GM10266 (cell line): ENCODE data around the gene SHFL.

Source experiments
- DNase-seq: peaks from one replicate; pipeline ENCODE4 v3.0.0; 2012; ENCODE audit errors: extremely low spot score
- TF ChIP-seq, protein P1 (sequence below): IDR thresholded peaks from 2 replicates; pipeline ENCODE4 v1.5.1; 2012; ENCODE audit warnings: mild to moderate bottlenecking, low read depth; ENCODE audit not compliant: control insufficient read depth, insufficient read depth; ENCODE audit errors: missing control alignments

Gene SHFL

DNA sequence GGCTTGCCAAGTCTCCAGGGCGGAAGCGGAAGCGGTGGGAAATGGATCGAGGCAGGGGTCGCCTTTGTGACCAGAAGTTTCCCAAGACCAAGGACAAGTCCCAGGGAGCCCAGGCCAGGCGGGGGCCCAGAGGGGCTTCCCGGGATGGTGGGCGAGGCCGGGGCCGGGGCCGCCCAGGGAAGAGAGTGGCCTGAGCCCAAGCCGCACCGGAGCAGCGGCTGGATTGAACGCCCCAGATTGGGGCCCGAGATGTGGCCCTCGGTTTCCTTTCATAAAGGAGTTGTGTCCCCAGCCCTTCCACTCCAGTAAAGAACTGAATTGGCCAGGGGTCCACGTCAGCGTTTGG lies 24.8 kb downstream of the SHFL start:
- TF ChIP-seq, protein P1, sequence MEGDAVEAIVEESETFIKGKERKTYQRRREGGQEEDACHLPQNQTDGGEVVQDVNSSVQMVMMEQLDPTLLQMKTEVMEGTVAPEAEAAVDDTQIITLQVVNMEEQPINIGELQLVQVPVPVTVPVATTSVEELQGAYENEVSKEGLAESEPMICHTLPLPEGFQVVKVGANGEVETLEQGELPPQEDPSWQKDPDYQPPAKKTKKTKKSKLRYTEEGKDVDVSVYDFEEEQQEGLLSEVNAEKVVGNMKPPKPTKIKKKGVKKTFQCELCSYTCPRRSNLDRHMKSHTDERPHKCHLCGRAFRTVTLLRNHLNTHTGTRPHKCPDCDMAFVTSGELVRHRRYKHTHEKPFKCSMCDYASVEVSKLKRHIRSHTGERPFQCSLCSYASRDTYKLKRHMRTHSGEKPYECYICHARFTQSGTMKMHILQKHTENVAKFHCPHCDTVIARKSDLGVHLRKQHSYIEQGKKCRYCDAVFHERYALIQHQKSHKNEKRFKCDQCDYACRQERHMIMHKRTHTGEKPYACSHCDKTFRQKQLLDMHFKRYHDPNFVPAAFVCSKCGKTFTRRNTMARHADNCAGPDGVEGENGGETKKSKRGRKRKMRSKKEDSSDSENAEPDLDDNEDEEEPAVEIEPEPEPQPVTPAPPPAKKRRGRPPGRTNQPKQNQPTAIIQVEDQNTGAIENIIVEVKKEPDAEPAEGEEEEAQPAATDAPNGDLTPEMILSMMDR: no peak

DNA sequence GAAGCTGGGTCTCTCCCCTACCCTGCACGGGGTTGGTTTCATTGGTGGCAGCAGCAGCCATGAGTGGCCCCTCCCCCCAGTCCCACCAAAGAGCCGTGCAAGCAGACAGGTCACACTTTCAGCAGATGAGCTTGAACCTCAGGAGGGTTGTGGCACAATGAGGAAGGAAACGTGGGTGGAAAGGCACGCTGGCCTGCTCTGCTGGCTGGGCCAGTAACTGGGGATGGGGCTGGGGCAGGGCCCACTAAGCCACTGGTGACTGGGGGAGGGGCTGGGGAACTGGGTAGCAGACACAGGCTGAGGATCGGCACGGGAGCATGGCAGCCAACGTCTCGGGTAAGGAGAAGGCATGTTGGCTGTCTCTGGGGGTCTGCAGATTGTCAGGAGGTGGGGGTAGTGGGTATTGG lies 25.3 kb downstream of the SHFL start, which contains the start of gene P2RY11:
TSS of gene P2RY11 (plus strand) at position 289 of the 407 bp plus-strand sequence. CDS start at position 318, 29 bp downstream.
- peak; percentile 70 for DNase-seq
- TF ChIP-seq, protein P1: no peak

More for the DNA sequence above, 24.8 kb downstream of the SHFL start:
- no peak for DNase-seq

DNA sequence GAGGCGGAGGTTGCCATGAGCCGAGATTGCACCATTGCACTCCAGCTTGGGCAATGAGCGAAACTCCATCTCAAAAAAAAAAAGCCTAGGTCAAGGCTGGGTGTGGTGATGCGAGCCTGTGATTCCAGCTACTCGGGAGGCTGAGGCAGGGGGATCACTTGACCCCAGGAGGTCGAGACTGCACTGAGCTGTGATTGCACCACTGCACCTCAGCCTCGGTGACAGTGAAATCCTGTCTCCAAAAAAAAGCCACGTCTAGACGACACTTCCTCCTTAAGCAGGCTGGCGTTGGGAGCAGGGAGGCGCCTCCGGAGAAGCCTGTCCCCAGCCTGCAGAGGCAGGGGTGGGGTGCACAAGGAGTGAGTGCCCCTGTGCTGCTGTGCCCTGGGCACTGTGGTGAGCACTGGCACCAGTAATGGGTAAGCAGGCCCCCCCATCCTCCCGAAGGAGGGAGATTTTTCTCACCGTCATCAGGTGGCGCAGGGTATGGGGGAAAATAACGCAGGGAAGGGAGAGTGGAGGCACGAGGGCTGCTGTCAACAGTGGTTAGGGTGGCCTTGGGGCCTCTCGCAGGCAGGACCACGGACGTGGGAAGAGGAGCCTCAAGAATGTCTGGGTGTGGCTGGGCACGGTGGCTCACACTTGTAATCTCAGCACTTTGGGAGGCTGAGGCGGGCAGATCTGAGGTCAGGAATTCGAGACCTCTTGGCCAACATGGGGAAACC lies 26.1 kb downstream of the SHFL start:
- TF ChIP-seq, protein P1: no peak
- DNase-seq: no peak

DNA sequence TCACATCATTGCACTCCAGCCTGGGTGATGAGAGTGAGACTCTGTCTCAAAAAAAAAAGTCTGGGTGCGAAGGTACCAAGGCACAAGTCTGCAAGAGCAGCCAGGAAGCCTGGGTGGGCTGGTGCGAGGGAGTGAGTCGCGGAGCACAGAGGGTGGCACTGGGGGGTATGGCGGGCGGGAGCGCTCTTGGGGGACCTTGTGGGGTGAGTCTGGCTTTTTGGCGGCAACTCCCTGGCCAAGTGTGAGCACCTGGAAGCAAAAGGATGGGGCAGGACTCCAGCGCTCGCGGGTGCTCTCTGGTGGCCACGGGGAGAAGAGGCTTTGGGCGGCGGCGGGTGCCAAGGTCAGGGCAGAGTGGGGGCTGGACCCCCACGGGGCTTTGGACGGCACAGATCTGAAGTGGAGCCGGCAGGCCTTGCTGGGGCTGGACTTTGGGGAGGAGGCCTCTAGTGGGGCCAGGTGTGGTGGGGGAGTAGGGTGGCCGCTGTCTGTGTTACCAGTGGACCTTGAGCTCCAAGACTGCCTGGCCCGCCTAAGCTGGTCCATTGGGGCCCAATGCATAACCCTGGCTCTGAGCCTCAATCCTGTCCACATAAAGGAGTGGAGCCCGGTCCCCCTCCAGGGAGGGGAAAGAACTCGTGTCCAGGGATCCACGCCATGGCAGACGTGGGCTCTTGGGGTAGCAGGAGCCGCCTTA lies 26.9 kb downstream of the SHFL start:
- TF ChIP-seq, protein P1: peak; percentile 83

DNA sequence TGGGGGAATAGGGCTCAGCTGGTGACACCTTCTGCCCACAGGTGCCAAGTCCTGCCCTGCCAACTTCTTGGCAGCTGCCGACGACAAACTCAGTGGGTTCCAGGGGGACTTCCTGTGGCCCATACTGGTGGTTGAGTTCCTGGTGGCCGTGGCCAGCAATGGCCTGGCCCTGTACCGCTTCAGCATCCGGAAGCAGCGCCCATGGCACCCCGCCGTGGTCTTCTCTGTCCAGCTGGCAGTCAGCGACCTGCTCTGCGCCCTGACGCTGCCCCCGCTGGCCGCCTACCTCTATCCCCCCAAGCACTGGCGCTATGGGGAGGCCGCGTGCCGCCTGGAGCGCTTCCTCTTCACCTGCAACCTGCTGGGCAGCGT lies 27.5 kb downstream of the SHFL start:
- TF ChIP-seq, protein P1: no peak
- DNase-seq: no peak

More for the DNA sequence above, 26.9 kb downstream of the SHFL start:
- peak; percentile 73 for DNase-seq

DNA sequence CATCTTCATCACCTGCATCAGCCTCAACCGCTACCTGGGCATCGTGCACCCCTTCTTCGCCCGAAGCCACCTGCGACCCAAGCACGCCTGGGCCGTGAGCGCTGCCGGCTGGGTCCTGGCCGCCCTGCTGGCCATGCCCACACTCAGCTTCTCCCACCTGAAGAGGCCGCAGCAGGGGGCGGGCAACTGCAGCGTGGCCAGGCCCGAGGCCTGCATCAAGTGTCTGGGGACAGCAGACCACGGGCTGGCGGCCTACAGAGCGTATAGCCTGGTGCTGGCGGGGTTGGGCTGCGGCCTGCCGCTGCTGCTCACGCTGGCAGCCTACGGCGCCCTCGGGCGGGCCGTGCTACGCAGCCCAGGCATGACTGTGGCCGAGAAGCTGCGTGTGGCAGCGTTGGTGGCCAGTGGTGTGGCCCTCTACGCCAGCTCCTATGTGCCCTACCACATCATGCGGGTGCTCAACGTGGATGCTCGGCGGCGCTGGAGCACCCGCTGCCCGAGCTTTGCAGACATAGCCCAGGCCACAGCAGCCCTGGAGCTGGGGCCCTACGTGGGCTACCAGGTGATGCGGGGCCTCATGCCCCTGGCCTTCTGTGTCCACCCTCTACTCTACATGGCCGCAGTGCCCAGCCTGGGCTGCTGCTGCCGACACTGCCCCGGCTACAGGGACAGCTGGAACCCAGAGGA lies 28.0 kb downstream of the SHFL start:
- TF ChIP-seq, protein P1: no peak
- no peak for DNase-seq

DNA sequence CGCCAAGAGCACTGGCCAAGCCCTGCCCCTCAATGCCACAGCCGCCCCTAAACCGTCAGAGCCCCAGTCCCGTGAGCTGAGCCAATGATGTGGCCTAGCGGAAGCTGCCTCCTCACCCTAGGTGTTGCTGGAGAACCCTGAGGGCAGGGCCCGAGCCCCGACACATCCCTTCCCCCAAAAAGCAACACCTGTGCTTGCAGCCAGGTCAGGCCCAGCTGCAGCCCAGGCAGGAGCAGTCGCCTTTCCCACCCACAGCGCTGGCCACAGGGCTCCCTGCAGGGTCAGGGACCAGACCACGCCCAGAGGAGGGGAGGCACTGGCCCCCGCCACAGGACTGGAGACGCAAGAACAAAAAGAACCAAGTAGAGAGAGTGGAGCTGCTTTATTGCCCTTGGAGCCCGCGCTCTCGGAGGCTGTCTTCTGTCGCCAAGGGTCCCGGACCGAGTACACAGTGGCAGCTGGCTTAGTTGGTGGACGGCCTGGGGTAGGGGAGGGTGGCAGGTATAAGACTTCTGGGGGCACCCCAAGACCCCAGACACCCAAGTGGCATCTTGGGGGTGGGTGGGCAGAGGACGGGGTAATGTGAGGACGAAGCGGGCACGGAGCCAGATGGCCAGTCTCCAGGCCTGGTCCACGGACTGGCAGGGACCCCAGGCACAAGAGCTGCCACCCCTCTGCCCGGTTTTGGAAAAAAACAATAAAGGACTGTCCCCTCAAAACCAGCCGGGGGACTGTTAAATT lies 28.7 kb downstream of the SHFL start:
- DNase-seq: no peak
- TF ChIP-seq, protein P1: no peak
